Measurements from ENCODE around the gene DGCR8.

DGCR8 gene

DNA sequence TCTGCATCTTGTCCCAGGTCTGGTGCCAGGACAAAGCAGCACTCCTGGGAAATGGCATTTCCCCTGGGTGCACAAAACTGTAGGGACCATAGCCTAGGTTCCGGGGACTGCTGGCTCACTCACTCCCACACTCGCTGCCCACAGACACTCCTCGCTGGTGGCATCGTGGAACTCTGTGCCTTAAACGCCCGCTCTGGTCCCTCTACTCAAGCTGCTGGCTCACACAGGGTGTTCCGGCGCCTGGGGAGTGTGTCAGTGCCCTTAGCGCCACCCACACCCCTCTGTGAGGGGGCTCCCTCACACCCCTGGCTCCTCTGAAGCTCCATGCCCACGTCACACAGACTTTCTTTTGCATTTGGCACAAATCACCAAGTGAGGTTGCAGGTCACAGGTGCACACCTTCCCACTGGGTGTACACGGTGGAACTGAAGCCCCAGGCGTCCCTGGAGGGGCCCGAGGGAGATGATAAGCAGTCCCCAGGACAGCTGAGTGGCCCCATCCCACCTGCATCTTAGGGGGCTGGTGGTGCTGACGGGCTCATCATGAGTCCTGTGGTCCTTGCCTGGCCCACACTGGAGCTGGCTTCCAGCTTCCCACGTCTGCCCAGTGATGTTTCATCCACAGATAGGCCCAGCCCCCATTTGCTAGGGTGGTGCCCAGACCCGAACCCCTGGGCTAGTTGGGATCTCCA, 23.2 kb upstream of the DGCR8 start:
- in situ Hi-C loops (cut with MboI; ENCODE audit: low sequenced_read_pairs, unreplicated experiment), result no loop called here
- TF ChIP-seq, protein P1, sequence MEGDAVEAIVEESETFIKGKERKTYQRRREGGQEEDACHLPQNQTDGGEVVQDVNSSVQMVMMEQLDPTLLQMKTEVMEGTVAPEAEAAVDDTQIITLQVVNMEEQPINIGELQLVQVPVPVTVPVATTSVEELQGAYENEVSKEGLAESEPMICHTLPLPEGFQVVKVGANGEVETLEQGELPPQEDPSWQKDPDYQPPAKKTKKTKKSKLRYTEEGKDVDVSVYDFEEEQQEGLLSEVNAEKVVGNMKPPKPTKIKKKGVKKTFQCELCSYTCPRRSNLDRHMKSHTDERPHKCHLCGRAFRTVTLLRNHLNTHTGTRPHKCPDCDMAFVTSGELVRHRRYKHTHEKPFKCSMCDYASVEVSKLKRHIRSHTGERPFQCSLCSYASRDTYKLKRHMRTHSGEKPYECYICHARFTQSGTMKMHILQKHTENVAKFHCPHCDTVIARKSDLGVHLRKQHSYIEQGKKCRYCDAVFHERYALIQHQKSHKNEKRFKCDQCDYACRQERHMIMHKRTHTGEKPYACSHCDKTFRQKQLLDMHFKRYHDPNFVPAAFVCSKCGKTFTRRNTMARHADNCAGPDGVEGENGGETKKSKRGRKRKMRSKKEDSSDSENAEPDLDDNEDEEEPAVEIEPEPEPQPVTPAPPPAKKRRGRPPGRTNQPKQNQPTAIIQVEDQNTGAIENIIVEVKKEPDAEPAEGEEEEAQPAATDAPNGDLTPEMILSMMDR (IDR thresholded peaks at IDR 0.05; ENCODE audit: borderline replicate concordance, control extremely low read depth, extremely low read depth, insufficient read depth, missing control alignments), result no peak
- no peak for DNase-seq (ENCODE audit: low spot score)

DNA sequence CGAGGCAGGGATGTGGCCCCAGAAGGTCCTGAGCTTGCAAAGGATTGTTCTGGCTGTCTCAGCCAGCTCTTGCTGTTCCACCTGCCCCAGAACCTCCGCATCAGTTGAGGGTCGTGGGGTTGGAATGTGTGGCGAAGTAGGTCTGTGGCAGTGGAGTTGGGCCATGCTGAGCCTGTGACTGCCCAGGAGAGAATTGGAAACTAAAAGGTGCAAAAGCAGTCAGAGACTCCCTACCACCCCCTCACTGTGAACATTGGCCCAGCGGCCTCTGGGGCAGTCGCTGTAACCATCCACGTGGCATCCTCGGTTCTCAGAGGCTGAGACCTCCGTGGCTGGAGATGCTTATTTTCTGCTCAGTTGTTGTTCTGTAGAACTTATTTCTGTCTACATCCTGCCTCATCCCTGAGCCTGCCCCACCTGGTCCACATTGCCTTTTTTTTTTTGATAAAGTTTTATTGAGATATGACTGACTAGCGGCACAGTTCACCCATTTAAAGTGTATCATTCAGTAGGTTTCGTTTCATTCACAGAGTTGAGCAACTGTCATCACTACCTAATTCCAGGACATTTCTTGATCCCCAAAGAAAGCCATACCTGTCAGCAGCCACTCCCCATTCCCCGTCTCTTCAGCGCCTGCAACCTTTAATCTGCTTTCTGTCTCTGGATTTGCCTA, 22.3 kb upstream of the DGCR8 start:
- TF ChIP-seq, protein P1 (IDR thresholded peaks at IDR 0.05; ENCODE audit: borderline replicate concordance, control extremely low read depth, extremely low read depth, insufficient read depth, missing control alignments), result no peak
- in situ Hi-C loops (cut with MboI; ENCODE audit: low sequenced_read_pairs, unreplicated experiment), result no loop called here
- no peak for DNase-seq (ENCODE audit: low spot score)

DNA sequence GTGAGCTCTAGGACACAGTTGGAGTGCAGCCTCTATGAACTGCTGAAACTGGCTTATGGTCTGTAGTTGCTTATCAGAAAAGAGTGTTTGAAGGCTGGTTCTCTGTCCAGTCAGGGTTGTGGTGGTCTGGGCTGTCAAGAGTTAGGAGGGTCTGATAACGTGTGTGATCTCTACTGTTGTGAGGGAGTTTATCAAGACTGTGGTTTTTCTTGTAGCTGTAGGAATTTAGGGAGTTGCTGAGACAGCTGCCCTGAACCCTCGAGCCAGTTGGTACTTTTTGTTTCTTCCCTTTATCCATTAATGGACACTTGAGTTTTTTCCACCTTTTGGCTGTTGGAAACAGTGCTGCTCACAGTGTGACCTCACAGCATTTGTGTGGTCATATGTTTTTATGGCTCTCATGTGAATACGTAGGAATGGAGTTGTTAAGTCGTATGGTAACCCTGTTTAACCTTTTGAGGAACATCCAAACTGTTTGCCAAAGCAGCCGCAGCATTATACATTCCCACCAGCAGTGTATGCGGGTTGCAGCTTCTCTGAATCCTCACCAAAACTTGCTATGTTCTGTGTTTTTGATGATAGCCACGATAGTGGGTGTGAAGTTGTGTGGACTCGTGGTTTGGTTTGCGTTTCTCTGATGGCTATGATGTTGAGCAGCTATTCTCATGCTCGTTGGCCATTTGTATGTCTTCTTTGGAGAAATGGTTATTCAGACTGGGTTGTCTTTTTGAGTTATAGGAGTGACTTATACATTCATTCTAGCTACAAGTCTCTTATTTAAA, 20.9 kb upstream of the DGCR8 start:
- in situ Hi-C loops (cut with MboI; ENCODE audit: low sequenced_read_pairs, unreplicated experiment), result no loop called here
- TF ChIP-seq, protein P1 (IDR thresholded peaks at IDR 0.05; ENCODE audit: borderline replicate concordance, control extremely low read depth, extremely low read depth, insufficient read depth, missing control alignments), result no peak
- DNase-seq (ENCODE audit: low spot score), result no peak

DNA sequence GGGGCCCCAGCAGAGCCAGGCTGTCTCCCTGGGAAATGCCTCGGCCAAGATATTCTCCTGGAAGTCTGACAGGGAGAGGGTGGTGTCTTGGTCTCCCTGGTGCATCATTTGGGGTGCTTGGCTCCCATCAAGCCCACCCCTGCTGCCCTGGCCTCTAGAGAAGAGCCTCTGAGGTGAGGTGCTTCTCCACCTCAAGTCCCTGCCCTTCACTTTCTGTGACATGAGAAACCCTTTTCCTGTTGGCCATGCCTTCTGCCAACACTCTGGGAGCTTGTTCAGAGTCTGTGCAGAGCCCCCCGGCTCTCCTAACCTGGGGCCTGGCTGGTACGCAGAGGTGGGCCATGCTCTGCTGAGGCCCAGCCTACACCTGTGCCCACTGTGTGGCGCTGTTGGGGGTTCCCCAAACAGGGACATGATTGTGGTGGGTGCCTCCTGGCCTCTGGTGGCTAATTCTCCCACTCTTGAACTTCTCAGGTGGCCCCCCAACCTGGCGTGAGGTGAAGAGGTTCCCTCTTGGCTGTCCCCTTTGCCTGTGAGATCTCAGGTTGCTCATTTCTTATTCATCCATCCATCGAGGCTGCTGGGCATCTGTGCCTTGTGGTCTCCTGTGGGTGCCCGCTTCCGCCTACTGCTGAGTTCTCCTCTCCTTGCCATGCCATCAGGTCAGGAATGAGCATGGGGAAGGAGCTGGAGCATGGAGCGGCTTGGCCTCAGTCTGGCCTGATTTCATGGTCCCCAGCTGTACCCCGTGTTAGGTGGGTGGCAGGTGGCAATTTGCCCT, 19.2 kb upstream of the DGCR8 start:
- in situ Hi-C loops (cut with MboI; ENCODE audit: low sequenced_read_pairs, unreplicated experiment), result no loop called here
- TF ChIP-seq, protein P1 (IDR thresholded peaks at IDR 0.05; ENCODE audit: borderline replicate concordance, control extremely low read depth, extremely low read depth, insufficient read depth, missing control alignments), result no peak
- DNase-seq (ENCODE audit: low spot score), result no peak

DNA sequence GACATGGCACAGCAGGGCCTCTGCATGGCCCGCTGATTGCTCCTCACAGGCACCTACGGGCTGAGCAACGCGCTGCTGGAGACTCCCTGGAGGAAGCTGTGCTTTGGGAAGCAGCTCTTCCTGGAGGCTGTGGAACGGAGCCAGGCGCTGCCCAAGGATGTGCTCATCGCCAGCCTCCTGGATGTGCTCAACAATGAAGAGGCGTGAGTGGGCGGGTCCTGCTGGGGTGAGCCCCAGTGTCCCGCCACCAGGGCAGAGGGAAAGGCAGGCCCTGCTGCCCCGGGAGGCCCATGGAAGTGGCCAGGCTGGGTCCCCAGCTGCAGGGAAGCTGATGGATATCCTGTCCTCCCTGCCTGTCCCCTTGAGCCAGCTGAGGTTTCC, 18.6 kb upstream of the DGCR8 start:
- TF ChIP-seq, protein P1 (IDR thresholded peaks at IDR 0.05; ENCODE audit: borderline replicate concordance, control extremely low read depth, extremely low read depth, insufficient read depth, missing control alignments), result no peak
- in situ Hi-C loops (cut with MboI; ENCODE audit: low sequenced_read_pairs, unreplicated experiment), result no loop called here
- no peak for DNase-seq (ENCODE audit: low spot score)
